EL (cell line): Measurements from ENCODE around the gene VPS18.
A peak's percentile ranks its signal among the peaks of the same experiment; 100 is the strongest.

Source experiments
- DNase-seq: peaks from one replicate; pipeline ENCODE4 v3.0.0-alpha.2; 2016

The VPS18 gene

GRCh38 chr15:40925495-40925862 lies 31.2 kb downstream of the VPS18 start:
- DNase-seq, result no peak

- DNase-seq, result no peak
These were observed 31.8 kb downstream of the VPS18 start for GRCh38 chr15:40925863-40926658.

- DNase-seq, result no peak
These were observed 32.6 kb downstream of the VPS18 start for GRCh38 chr15:40926659-40927494.

- DNase-seq, result no peak
These were observed 33.2 kb downstream of the VPS18 start for GRCh38 chr15:40927495-40927872.

GRCh38 chr15:40927873-40928806 lies 33.9 kb downstream of the VPS18 start:
- DNase-seq, result no peak

- DNase-seq, result peak; percentile 71
These were observed 34.8 kb downstream of the VPS18 start, which contains the start of gene DLL4 for GRCh38 chr15:40928821-40929659. Gene DLL4 (plus strand): TSS chr15:40929340. CDS start chr15:40929669, 329 bp downstream.

- DNase-seq, result peak; percentile 68
These were observed 35.6 kb downstream of the VPS18 start for GRCh38 chr15:40929660-40930429.

GRCh38 chr15:40930430-40931299 lies 36.4 kb downstream of the VPS18 start:
- peak; percentile 34 for DNase-seq

GRCh38 chr15:40931300-40932142 lies 37.3 kb downstream of the VPS18 start:
- no peak for DNase-seq

- no peak for DNase-seq
These were observed 37.9 kb downstream of the VPS18 start for GRCh38 chr15:40932156-40932555.

- DNase-seq, result no peak
These were observed 38.6 kb downstream of the VPS18 start for GRCh38 chr15:40932649-40933516.

GRCh38 chr15:40933517-40933902 lies 39.3 kb downstream of the VPS18 start:
- DNase-seq, result no peak

- no peak for DNase-seq
These were observed 40.2 kb downstream of the VPS18 start for GRCh38 chr15:40934457-40934856.

- no peak for DNase-seq
These were observed 42.0 kb downstream of the VPS18 start for GRCh38 chr15:40936234-40936708.

GRCh38 chr15:40936709-40937666 lies 42.7 kb downstream of the VPS18 start:
- no peak for DNase-seq

- peak; percentile 42 for DNase-seq
These were observed 43.7 kb downstream of the VPS18 start for GRCh38 chr15:40937762-40938535.
